ENCODE results near the gene SULT1A2. TPM values are rescaled to one million over a fixed set of nuclear protein-coding genes. Genes with fewer than 3 reads are reported as not detected.
"Not testable (repeated sequence)": the region's sequence is repeated elsewhere in the genome, so short reads cannot be mapped to it uniquely, and the experiment has no call there.

Gene SULT1A2
- total RNA-seq, 1 donor from 2014 or later, result not detected

- intact Hi-C loops (cut with DNase I), result no loop called here
- TF ChIP-seq POLR2A (IDR thresholded peaks at IDR 0.05), result no peak
- TF ChIP-seq, protein P1, sequence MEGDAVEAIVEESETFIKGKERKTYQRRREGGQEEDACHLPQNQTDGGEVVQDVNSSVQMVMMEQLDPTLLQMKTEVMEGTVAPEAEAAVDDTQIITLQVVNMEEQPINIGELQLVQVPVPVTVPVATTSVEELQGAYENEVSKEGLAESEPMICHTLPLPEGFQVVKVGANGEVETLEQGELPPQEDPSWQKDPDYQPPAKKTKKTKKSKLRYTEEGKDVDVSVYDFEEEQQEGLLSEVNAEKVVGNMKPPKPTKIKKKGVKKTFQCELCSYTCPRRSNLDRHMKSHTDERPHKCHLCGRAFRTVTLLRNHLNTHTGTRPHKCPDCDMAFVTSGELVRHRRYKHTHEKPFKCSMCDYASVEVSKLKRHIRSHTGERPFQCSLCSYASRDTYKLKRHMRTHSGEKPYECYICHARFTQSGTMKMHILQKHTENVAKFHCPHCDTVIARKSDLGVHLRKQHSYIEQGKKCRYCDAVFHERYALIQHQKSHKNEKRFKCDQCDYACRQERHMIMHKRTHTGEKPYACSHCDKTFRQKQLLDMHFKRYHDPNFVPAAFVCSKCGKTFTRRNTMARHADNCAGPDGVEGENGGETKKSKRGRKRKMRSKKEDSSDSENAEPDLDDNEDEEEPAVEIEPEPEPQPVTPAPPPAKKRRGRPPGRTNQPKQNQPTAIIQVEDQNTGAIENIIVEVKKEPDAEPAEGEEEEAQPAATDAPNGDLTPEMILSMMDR (IDR thresholded peaks at IDR 0.05), result no peak
- TF ChIP-seq POLR2AphosphoS5 (IDR thresholded peaks at IDR 0.05; ENCODE audit: insufficient read depth in 1 of 2, low read depth in 1 of 2), result no peak
- H3K9me3 ChIP-seq, result no peaks in the 10 kb centered on the region
Observed at GRCh38 chr16:28621481-28622155, 24.8 kb upstream of the SULT1A2 start.

DNA sequence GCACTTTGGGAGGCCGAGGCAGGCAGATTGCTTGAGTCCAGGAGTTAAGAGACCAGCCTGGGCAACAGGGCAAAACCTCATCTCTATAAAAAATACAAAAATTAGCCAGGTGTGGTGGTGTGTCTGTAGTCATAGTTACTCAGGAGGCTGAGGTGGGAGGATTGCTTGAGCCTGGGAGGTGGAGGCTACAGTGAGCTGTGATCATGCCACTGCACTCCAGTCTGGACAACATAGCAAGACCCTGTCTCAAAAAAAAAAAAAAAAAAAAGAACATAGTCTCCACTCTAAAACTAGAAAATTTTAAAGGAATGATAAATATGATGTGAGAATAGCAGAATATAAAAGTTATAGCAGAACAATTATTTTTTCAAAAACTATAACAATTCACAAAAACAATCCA, 23.5 kb upstream of the SULT1A2 start:
- H3K27ac ChIP-seq; H3K4me3 ChIP-seq; DNase-seq (ENCODE audit: extremely low spot score in 2 of 2); intact Hi-C loops (cut with DNase I); H3K9me3 ChIP-seq; H3K27me3 ChIP-seq; H3K4me1 ChIP-seq; H3K36me3 ChIP-seq: not testable (repeated sequence)

More at GRCh38 chr16:28621481-28622155, 24.8 kb upstream of the SULT1A2 start:
- no peak overlapping the region for H3K27ac ChIP-seq
- H3K27me3 ChIP-seq, result no peaks in the 10 kb centered on the region
- no peaks in the 10 kb centered on the region for H3K36me3 ChIP-seq
- no peak overlapping the region for H3K4me3 ChIP-seq
- no peaks in the 10 kb centered on the region for H3K4me1 ChIP-seq
- DNase-seq (ENCODE audit: extremely low spot score in 2 of 2), result no peak

DNA sequence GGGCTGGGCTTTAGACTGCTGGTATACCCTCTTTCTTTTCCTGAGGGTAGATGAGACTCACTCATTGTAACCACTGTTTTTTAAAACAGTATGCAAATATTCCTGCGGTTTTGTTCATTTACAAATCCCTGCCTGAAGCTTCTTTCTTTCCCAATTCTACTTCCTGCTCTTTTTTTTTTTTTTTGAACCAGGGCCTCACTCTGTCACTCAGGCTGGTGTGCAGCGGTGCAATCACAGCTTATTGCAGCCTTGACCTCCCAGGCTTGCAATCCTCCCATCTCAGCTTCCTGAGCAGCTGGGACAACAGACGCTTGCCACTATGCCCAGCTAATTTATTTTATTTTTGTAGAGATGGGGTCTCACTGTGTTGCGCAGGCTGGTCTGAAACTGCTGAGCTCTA, 21.0 kb upstream of the SULT1A2 start:
- Histone ChIP-seq H3K27me3 (no peaks in the 10 kb centered on the region), H3K36me3 (no peaks in the 10 kb centered on the region), H3K4me1 (no peaks in the 10 kb centered on the region), H3K9me3 (no peaks in the 10 kb centered on the region), H3K27ac (no peak overlapping the region), H3K4me3 (no peak overlapping the region)
- TF ChIP-seq, protein P1 (IDR thresholded peaks at IDR 0.05), result no peak
- TF ChIP-seq POLR2A (IDR thresholded peaks at IDR 0.05), result no peak
- no peak for TF ChIP-seq POLR2AphosphoS5 (IDR thresholded peaks at IDR 0.05; ENCODE audit: insufficient read depth in 1 of 2, low read depth in 1 of 2)
- intact Hi-C loops (cut with DNase I), result no loop called here
- no peak for DNase-seq (ENCODE audit: extremely low spot score in 2 of 2)

- Histone ChIP-seq H3K4me1 (no peaks in the 10 kb centered on the region), H3K9me3 (no peaks in the 10 kb centered on the region), H3K27me3 (no peaks in the 10 kb centered on the region), H3K4me3 (no peak overlapping the region), H3K36me3 (no peaks in the 10 kb centered on the region), H3K27ac (no peak overlapping the region)
- intact Hi-C loops (cut with DNase I), result no loop called here
- no peak for DNase-seq (ENCODE audit: extremely low spot score in 2 of 2)
- TF ChIP-seq POLR2AphosphoS5 (IDR thresholded peaks at IDR 0.05; ENCODE audit: insufficient read depth in 1 of 2, low read depth in 1 of 2), result no peak
- TF ChIP-seq POLR2A (IDR thresholded peaks at IDR 0.05), result no peak
- TF ChIP-seq, protein P1 (IDR thresholded peaks at IDR 0.05), result no peak
Observed at GRCh38 chr16:28616636-28617035, 19.8 kb upstream of the SULT1A2 start.

- H3K4me3 ChIP-seq, H3K27me3 ChIP-seq: not testable (repeated sequence)
Observed at GRCh38 chr16:28616224-28616577, 19.4 kb upstream of the SULT1A2 start.

DNA sequence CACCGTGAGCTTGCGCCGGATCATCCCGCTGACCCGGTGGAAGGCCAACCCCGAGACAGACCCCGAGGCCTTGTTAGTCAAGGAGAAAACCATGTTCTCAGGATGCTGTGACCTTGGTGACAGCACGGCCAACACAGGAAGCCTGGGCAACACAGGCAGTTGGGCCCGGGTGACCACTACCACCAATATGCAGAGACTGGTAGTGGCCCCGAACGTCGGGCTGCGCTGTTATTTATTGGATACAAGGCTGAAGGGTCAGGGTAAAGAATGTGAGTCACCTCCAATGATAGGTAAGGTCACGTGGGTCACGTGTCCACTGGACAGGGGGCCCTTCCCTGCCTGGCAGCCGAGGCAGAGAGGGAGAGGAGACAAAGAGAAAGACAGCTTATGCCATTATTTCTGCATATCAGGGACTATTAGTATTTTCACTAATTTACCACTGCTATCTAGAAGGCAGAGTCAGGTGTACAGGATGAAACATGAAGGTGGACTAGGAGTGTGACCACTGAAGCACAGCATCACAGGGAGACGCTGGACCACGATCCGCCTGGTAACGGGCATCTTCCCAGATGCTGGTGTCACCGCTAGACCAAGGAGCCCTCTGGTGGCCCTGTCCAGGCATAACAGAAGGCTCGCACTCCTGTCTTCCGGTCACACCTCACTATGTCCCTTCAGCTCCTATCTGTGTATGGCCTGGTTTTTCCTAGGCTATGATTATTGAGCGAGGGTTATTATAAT, 18.8 kb upstream of the SULT1A2 start:
- TF ChIP-seq, protein P1 (IDR thresholded peaks at IDR 0.05), result peak; percentile 16 to 54 (median 33)
- H3K9me3 ChIP-seq; H3K4me3 ChIP-seq; H3K4me1 ChIP-seq; H3K27me3 ChIP-seq; H3K36me3 ChIP-seq; DNase-seq (ENCODE audit: extremely low spot score in 2 of 2); intact Hi-C loops (cut with DNase I); H3K27ac ChIP-seq: not testable (repeated sequence)

More at GRCh38 chr16:28616224-28616577, 19.4 kb upstream of the SULT1A2 start:
- H3K9me3 ChIP-seq; H3K27ac ChIP-seq; H3K4me1 ChIP-seq; H3K36me3 ChIP-seq; DNase-seq (ENCODE audit: extremely low spot score in 2 of 2); intact Hi-C loops (cut with DNase I): not testable (repeated sequence)

- H3K27me3 ChIP-seq; H3K4me3 ChIP-seq; H3K36me3 ChIP-seq; H3K4me1 ChIP-seq; DNase-seq (ENCODE audit: extremely low spot score in 2 of 2); intact Hi-C loops (cut with DNase I); H3K27ac ChIP-seq; H3K9me3 ChIP-seq: not testable (repeated sequence)
Observed at GRCh38 chr16:28614561-28614960, 17.7 kb upstream of the SULT1A2 start.

- H3K9me3 ChIP-seq; H3K4me1 ChIP-seq; H3K4me3 ChIP-seq; intact Hi-C loops (cut with DNase I); H3K36me3 ChIP-seq; DNase-seq (ENCODE audit: extremely low spot score in 2 of 2); H3K27ac ChIP-seq; H3K27me3 ChIP-seq: not testable (repeated sequence)
Observed at GRCh38 chr16:28613912-28614311, 17.1 kb upstream of the SULT1A2 start.

Measured in vagina (tissue), 2 donors.